Uterus (tissue), 4 donors: Measurements from ENCODE around the gene ABCA1. TPM values are rescaled to one million over a fixed set of nuclear protein-coding genes. Genes with fewer than 3 reads are reported as not detected.

Experiments used
- DNase-seq, 2 donors: peaks; one replicate each; pipeline ENCODE4 v3.0.0-alpha.2; 2019 to 2020
- H3K27ac ChIP-seq, 2 donors: fragments of 200-600 bp; sonication (generic); 1 replicate in 1 of 2; 2 replicates in 1 of 2; pipeline ENCODE4 v1.5.1; 2016 to 2018
- H3K27me3 ChIP-seq, 2 donors: fragments of 200-600 bp; sonication (generic); one replicate each; pipeline ENCODE4 v1.5.1; 2018 to 2019; ENCODE audit warnings: control low read depth in 1 of 2
- H3K36me3 ChIP-seq, 2 donors: fragments of 200-600 bp; sonication (generic); one replicate each; pipeline ENCODE4 v1.5.1; 2019; ENCODE audit warnings: control low read depth in 1 of 2
- H3K4me1 ChIP-seq, 2 donors: fragments of 200-600 bp; sonication (generic); one replicate each; pipeline ENCODE4 v1.5.1; 2018 to 2019; ENCODE audit warnings: control low read depth in 1 of 2
- H3K4me3 ChIP-seq, 2 donors: fragments of 200-600 bp; sonication (generic); 1 replicate in 1 of 2; 2 replicates in 1 of 2; pipeline ENCODE4 v1.5.1; 2018 to 2019; ENCODE audit warnings: mild to moderate bottlenecking in 1 of 2
- H3K9me3 ChIP-seq, 2 donors: fragments of 200-600 bp; sonication (generic); one replicate each; pipeline ENCODE4 v1.5.1; 2019; ENCODE audit warnings: control low read depth in 1 of 2
- CTCF ChIP-seq, 4 experiments: fragments of 200-600 bp in 2 of 4; fragments of 450-650 bp in 2 of 4; sonication (generic) in 2 of 4; IDR thresholded peaks; one replicate each; pipeline ENCODE4 v1.5.1; 2016 to 2019; ENCODE audit warnings: antibody characterized with exemption in 4 of 4, mild to moderate bottlenecking in 2 of 4, moderate library complexity in 1 of 4
- POLR2A ChIP-seq, 2 donors: fragments of 450-650 bp; IDR thresholded peaks; one replicate each; pipeline ENCODE4 v1.6.1; 2016; ENCODE audit warnings: antibody characterized with exemption in 2 of 2, mild to moderate bottlenecking in 1 of 2, moderate library complexity in 1 of 2
- intact Hi-C: fragments of 100-400 bp; cut with DNase I; formaldehyde crosslinking; loops from one replicate; pipeline ENCODE4 v1.15.1; 2023; ENCODE audit warnings: low total_unique reads
- total RNA-seq, 4 donors: library from RNA; depleted of rRNA in 3 of 4; stranded (reverse); fragments of >200 nt in 3 of 4; gene quantifications; one replicate each; pipeline versions ENCODE4 v1.1.0 to v1.2.4, GENCODE V29; 2014 to 2023
- donor health status: DM: yes; HTN: yes; CAD: no.

The ABCA1 gene
- total RNA-seq, 4 donors from 2014 or later: 13.8 to 43.3 (median 25.9) TPM

DNA sequence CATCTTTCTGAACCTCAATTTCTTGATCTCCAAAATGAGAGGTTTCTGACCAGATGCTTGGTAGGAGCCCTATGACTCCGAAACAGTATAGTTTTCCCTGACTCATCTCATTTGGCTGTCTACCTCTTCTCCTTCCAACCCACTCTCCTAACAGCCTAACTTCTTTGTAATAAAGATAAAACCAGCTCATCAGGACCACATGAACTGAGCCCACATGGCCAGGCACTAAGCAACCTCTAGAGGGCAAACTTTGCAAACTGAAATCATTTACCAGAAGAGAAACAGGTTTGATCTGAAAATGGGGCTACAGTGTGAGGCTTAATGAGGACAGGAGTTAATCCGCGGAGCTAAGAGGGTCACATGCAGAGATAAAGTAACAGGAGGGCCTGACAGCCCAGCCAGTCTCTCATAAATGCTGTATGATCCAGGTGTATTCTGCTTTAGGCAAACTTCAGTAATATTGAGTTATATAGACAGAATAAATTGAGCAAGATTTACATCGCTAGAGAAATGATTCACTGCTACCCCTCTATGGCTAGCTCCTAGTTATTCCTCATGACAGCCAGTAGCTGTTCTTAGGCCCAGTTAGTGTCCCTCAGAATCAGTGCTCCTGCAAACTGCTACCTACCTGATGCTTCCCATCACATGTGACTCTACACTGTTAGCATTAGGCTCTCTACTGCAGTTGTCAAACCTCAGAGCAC lies 64.6 kb downstream of the ABCA1 start:
- H3K27me3 ChIP-seq: no peaks in the 10 kb centered on the region
- no peaks in the 10 kb centered on the region for H3K9me3 ChIP-seq
- peak overlapping the region in 1 of 2 donors; percentile 60 for H3K27ac ChIP-seq
- H3K4me1 ChIP-seq: peaks cover 1 to 14% of the 10 kb centered on the region in 2 donors
- peak; percentile 47 to 65 for DNase-seq
- no peak for TF ChIP-seq POLR2A (IDR thresholded peaks at IDR 0.05)
- TF ChIP-seq CTCF (IDR thresholded peaks at IDR 0.05): peak; percentile 66 to 78 (median 70)
- no peak overlapping the region for H3K4me3 ChIP-seq
- no peaks in the 10 kb centered on the region for H3K36me3 ChIP-seq
- intact Hi-C loops: no loop called here

- Histone ChIP-seq H3K9me3 (no peaks in the 10 kb centered on the region), H3K27me3 (no peaks in the 10 kb centered on the region), H3K27ac (no peak overlapping the region), H3K4me1 (peaks cover 0 to 14% of the 10 kb centered on the region in 2 donors), H3K4me3 (no peak overlapping the region), H3K36me3 (no peaks in the 10 kb centered on the region)
- DNase-seq: no peak
- intact Hi-C loops: no loop called here
- no peak for TF ChIP-seq POLR2A (IDR thresholded peaks at IDR 0.05)
- no peak for TF ChIP-seq CTCF (IDR thresholded peaks at IDR 0.05)
Observed at GRCh38 chr9:104861397-104861796, 66.6 kb downstream of the ABCA1 start.

- Histone ChIP-seq H3K9me3 (no peaks in the 10 kb centered on the region), H3K27me3 (no peaks in the 10 kb centered on the region), H3K4me1 (peaks cover 0 to 8% of the 10 kb centered on the region in 2 donors), H3K27ac (no peak overlapping the region), H3K36me3 (no peaks in the 10 kb centered on the region), H3K4me3 (no peak overlapping the region)
- no peak for TF ChIP-seq CTCF (IDR thresholded peaks at IDR 0.05)
- no peak for TF ChIP-seq POLR2A (IDR thresholded peaks at IDR 0.05)
- DNase-seq: no peak
- intact Hi-C loops: no loop called here
Observed at GRCh38 chr9:104860263-104860662, 67.7 kb downstream of the ABCA1 start.

DNA sequence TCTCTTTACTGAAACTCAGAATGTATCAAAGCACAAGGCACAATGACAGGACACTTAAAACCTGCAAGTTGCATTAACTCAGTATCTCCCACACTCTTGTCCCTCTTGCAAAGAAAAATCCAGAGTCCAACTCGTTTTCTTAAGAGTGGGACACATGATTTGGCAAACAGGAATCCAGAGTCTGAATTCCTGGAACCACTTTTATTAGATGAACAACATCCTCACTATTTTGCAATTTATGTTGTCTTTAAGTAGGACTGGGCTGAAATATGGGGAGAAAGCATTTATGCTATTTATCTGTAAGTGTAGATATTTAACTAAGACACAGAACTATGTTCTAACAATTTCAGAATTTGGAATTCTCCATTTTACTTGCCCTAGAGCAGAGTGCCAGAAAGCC lies 69.1 kb downstream of the ABCA1 start:
- intact Hi-C loops: no loop called here
- no peak for TF ChIP-seq CTCF (IDR thresholded peaks at IDR 0.05)
- no peak for TF ChIP-seq POLR2A (IDR thresholded peaks at IDR 0.05)
- Histone ChIP-seq H3K9me3 (no peaks in the 10 kb centered on the region), H3K27me3 (no peaks in the 10 kb centered on the region), H3K4me1 (peaks cover 0 to 6% of the 10 kb centered on the region in 2 donors), H3K27ac (peak overlapping the region in 1 of 2 donors; percentile 9), H3K4me3 (no peak overlapping the region), H3K36me3 (no peaks in the 10 kb centered on the region)
- DNase-seq: no peak

- TF ChIP-seq CTCF (IDR thresholded peaks at IDR 0.05): no peak
- no peak for TF ChIP-seq POLR2A (IDR thresholded peaks at IDR 0.05)
Observed at GRCh38 chr9:104858271-104858670, 69.7 kb downstream of the ABCA1 start.

More at GRCh38 chr9:104858271-104858670, 69.7 kb downstream of the ABCA1 start:
- no peaks in the 10 kb centered on the region for H3K27me3 ChIP-seq
- peaks cover 0 to 6% of the 10 kb centered on the region in 2 donors for H3K4me1 ChIP-seq
- H3K36me3 ChIP-seq: no peaks in the 10 kb centered on the region
- no peak overlapping the region for H3K27ac ChIP-seq
- DNase-seq: no peak
- no peaks in the 10 kb centered on the region for H3K9me3 ChIP-seq
- H3K4me3 ChIP-seq: no peak overlapping the region
- intact Hi-C loops: no loop called here
